Measurements from ENCODE around the gene SPRR2B.
"Not testable (repeated sequence)": the region's sequence is repeated elsewhere in the genome, so short reads cannot be mapped to it uniquely, and the experiment has no call there.

SPRR2B gene

GRCh38 chr1:153032677-153033308 lies 38.6 kb downstream of the SPRR2B start:
- no peak for DNase-seq

- DNase-seq, result no peak
Measured at GRCh38 chr1:153032073-153032472, 39.3 kb downstream of the SPRR2B start.

GRCh38 chr1:153030895-153031294 lies 40.5 kb downstream of the SPRR2B start, which contains the start of gene SPRR1B:
Gene SPRR1B (plus strand): TSS chr1:153031203. CDS start chr1:153032346, 1,143 bp downstream.
- no peak for DNase-seq

- no peak for DNase-seq
Measured at GRCh38 chr1:153028766-153029165, 42.6 kb downstream of the SPRR2B start.

GRCh38 chr1:153025797-153026196 lies 45.6 kb downstream of the SPRR2B start:
- no peak for DNase-seq

- DNase-seq, result no peak
Measured at GRCh38 chr1:153024413-153024812, 47.0 kb downstream of the SPRR2B start.

- DNase-seq, result no peak
Measured at GRCh38 chr1:153023109-153023508, 48.3 kb downstream of the SPRR2B start.

- not testable (repeated sequence) for DNase-seq
Measured at GRCh38 chr1:153022340-153022739, 49.1 kb downstream of the SPRR2B start.

- DNase-seq, result not testable (repeated sequence)
Measured at GRCh38 chr1:153021829-153022228, 49.6 kb downstream of the SPRR2B start.

Measured in cortex of kidney (tissue), 1 donor.